ENCODE data around the gene LAG3. TPM values are rescaled to one million over a fixed set of nuclear protein-coding genes. Genes with fewer than 3 reads are reported as not detected.

Gene LAG3
- total RNA-seq, 1 experiment from 2014 or later, result 0.16 TPM

- no peaks in the 10 kb centered on the region for H3K9me3 ChIP-seq (replicated peaks)
- H3K36me3 ChIP-seq, result no peaks in the 10 kb centered on the region; the same call in 1 of the 2 replicates
- H3K4me1 ChIP-seq, result peaks cover 18% of the 10 kb centered on the region
- no peak overlapping the region for H3K4me3 ChIP-seq
- DNase-seq, result peak; percentile 84 to 92
- H3K27ac ChIP-seq, result no peak overlapping the region
- H3K27me3 ChIP-seq, result peaks cover 4% of the 10 kb centered on the region; the same call in 1 of the 2 replicates
These were observed 53.2 kb downstream of the LAG3 start for GRCh38 chr12:6825398-6826124.

DNA sequence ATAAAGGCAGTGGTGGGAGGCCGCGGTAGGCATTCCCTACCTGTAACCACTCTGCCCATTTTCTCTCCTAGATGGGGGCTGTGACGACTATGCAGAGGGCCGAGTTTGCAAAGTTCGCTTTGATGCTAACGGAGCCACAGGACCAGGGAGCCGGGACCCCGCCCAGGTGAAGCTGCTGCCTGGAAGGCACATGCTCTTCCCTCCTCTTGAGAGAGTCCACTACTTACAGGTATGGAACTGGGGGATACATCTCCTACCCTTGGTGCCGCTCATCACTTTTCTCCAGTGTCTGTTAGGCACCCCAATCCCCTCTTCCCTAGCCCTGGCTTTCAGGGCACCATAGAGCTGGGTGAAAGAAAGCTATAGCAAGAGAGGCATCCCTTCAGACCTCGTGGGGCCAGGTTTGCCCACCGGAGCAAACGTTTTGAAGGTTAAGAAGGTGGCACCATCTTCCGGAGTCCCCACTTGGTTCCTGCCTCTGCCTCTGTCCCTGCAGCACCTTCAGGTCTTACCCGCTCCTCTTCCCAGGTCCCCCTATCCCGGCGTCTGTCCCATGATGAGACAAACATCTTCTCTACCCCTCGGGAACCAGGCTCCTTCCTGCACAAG is 53.9 kb downstream of the LAG3 start:
- Histone ChIP-seq H3K9me3 (replicated peaks) (no peaks in the 10 kb centered on the region), H3K4me1 (peaks cover 11% of the 10 kb centered on the region), H3K27me3 (no peaks in the 10 kb centered on the region), H3K27ac (no peak overlapping the region), H3K4me3 (no peak overlapping the region), H3K36me3 (no peaks in the 10 kb centered on the region; the same call in 1 of the 2 replicates)
- DNase-seq, result no peak

DNA sequence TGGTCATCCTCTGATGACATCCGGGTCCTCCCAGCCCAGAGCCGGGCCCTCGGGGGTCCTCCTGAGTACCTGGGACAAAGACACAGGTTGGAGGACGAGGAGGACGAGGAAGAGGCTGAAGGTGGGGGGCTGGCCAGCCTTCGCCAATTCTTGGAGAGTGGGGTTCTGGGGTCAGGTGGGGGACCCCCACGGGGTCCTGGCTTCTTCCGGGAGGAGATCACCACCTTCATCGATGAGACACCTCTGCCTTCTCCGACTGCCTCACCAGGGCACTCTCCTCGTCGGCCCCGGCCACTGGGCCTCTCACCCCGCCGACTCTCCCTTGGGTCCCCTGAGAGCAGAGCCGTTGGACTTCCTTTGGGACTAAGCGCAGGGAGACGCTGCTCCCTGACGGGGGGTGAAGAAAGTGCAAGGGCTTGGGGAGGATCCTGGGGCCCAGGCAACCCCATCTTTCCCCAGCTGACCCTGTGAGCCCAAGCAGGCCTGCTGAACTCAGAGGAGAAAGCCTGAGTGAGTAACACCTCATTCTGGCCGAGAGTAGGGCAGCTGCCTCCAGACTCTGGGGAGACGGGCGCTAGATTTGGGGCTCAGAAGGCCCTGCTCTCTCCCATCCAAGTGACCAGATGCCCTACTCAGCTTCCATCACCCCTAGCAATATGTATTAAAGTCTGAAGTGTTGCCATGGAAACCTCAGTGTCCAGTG is 54.6 kb downstream of the LAG3 start:
- Histone ChIP-seq H3K36me3 (peaks cover 6% of the 10 kb centered on the region; the same call in 1 of the 2 replicates), H3K9me3 (replicated peaks) (no peaks in the 10 kb centered on the region), H3K27me3 (no peaks in the 10 kb centered on the region), H3K4me3 (no peak overlapping the region), H3K4me1 (peaks cover 10% of the 10 kb centered on the region), H3K27ac (no peak overlapping the region)
- no peak for DNase-seq

DNA sequence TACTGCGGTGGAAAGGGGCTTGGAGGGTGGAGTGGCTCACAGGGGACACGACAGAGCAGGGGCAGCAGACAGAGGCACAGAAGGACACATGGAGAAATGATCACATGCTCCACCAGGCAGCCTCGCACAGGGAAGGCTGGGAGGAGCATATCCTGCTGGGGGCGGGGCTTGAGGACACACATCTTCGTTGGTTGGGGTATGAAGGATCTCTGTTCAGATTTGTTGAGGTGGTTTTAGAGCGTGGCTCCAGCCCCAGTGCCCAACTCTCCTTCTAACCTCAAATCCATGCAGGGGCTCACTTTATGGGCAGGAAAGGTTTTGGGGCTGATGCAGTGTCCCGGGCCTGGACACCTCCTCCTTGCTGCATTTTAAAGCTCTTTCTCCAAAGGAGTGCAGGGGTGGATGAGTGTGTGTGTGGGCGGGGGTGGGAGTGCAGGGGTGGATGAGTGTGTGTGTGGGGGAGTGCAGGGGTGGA is 55.2 kb downstream of the LAG3 start:
- H3K4me3 ChIP-seq, result no peak overlapping the region
- no peak overlapping the region for H3K27ac ChIP-seq
- H3K27me3 ChIP-seq, result no peaks in the 10 kb centered on the region
- peaks cover 12% of the 10 kb centered on the region for H3K36me3 ChIP-seq
- no peaks in the 10 kb centered on the region for H3K9me3 ChIP-seq (replicated peaks)
- H3K4me1 ChIP-seq, result peaks cover 9% of the 10 kb centered on the region
- peak; percentile 91 to 95 for DNase-seq

Other genes with a start within 250 kb of the LAG3 start
- gene GAPDH, start 238.0 kb upstream of the LAG3 start, total RNA-seq (2014; rRNA removed; shearing (Covaris generic)), result 4,776 and 4,843 TPM in 2 replicates
- gene IFFO1, start 216.5 kb upstream of the LAG3 start, total RNA-seq (2014; rRNA removed; shearing (Covaris generic)), result 10.3 and 13.8 TPM in 2 replicates
- 63.8 and 67.7 TPM in 2 replicates for gene NOP2, start 204.2 kb upstream of the LAG3 start, total RNA-seq (2014; rRNA removed; shearing (Covaris generic))
- 300 and 311 TPM in 2 replicates for gene CHD4, start 165.1 kb upstream of the LAG3 start, total RNA-seq (2014; rRNA removed; shearing (Covaris generic))
- gene LPAR5, start 136.6 kb upstream of the LAG3 start, total RNA-seq (2014; rRNA removed; shearing (Covaris generic)), result not detected in 2 replicates
- gene ACRBP, start 125.1 kb upstream of the LAG3 start, total RNA-seq (2014; rRNA removed; shearing (Covaris generic)), result 0.28 TPM in 1 of 2 replicates, not detected in the other
- gene ING4, start 109.4 kb upstream of the LAG3 start, total RNA-seq (2014; rRNA removed; shearing (Covaris generic)), result 25.1 and 28.7 TPM in 2 replicates
- 40.5 and 46.5 TPM in 2 replicates for gene ZNF384, start 83.1 kb upstream of the LAG3 start, total RNA-seq (2014; rRNA removed; shearing (Covaris generic))
- gene PIANP, start 71.7 kb upstream of the LAG3 start, total RNA-seq (2014; rRNA removed; shearing (Covaris generic)), result 0.15 and 0.28 TPM in 2 replicates
- 34.1 and 35.9 TPM in 2 replicates for gene COPS7A, start 48.5 kb upstream of the LAG3 start, total RNA-seq (2014; rRNA removed; shearing (Covaris generic))
- gene MLF2, start 19.4 kb upstream of the LAG3 start, total RNA-seq (2014; rRNA removed; shearing (Covaris generic)), result 161 and 175 TPM in 2 replicates
- 84.2 and 89.9 TPM in 2 replicates for gene PTMS, start 6.2 kb upstream of the LAG3 start, total RNA-seq (2014; rRNA removed; shearing (Covaris generic))
- gene CD4, start 17.0 kb downstream of the LAG3 start, total RNA-seq (2014; rRNA removed; shearing (Covaris generic)), result not detected in 2 replicates
- gene GPR162, start 49.3 kb downstream of the LAG3 start, total RNA-seq (2014; rRNA removed; shearing (Covaris generic)), result 2.2 and 3.5 TPM in 2 replicates
- gene P3H3, start 55.9 kb downstream of the LAG3 start, total RNA-seq (2014; rRNA removed; shearing (Covaris generic)), result 13.7 and 19.3 TPM in 2 replicates
- gene GNB3, start 68.4 kb downstream of the LAG3 start, total RNA-seq (2014; rRNA removed; shearing (Covaris generic)), result 2.2 and 3.2 TPM in 2 replicates
- 96.8 and 104 TPM in 2 replicates for gene CDCA3, start 78.8 kb downstream of the LAG3 start, total RNA-seq (2014; rRNA removed; shearing (Covaris generic))
- 76.7 and 78.0 TPM in 2 replicates for gene USP5, start 79.6 kb downstream of the LAG3 start, total RNA-seq (2014; rRNA removed; shearing (Covaris generic))
- gene TPI1, start 95.0 kb downstream of the LAG3 start, total RNA-seq (2014; rRNA removed; shearing (Covaris generic)), result 1,296 and 1,386 TPM in 2 replicates
- 2.6 and 3.7 TPM in 2 replicates for gene SPSB2, start 100.8 kb downstream of the LAG3 start, total RNA-seq (2014; rRNA removed; shearing (Covaris generic))
- gene LRRC23, start 132.3 kb downstream of the LAG3 start, total RNA-seq (2014; rRNA removed; shearing (Covaris generic)), result 3.6 and 3.8 TPM in 2 replicates
- 1.8 and 2.1 TPM in 2 replicates for gene ENO2, start 142.1 kb downstream of the LAG3 start, total RNA-seq (2014; rRNA removed; shearing (Covaris generic))
- 13.2 and 14.2 TPM in 2 replicates for gene ATN1, start 155.4 kb downstream of the LAG3 start, total RNA-seq (2014; rRNA removed; shearing (Covaris generic))
- gene RNU7-1, start 171.3 kb downstream of the LAG3 start, total RNA-seq (2014; rRNA removed; shearing (Covaris generic)), result not detected in 2 replicates
- 193 and 245 TPM in 2 replicates for gene C12orf57, start 171.5 kb downstream of the LAG3 start, total RNA-seq (2014; rRNA removed; shearing (Covaris generic))
- 0.18 and 0.38 TPM in 2 replicates for gene PTPN6, start 178.8 kb downstream of the LAG3 start, total RNA-seq (2014; rRNA removed; shearing (Covaris generic))
- gene PHB2, start 198.1 kb downstream of the LAG3 start, total RNA-seq (2014; rRNA removed; shearing (Covaris generic)), result 310 and 322 TPM in 2 replicates
- 54.9 and 57.7 TPM in 2 replicates for gene EMG1, start 198.4 kb downstream of the LAG3 start, total RNA-seq (2014; rRNA removed; shearing (Covaris generic))
- 19.6 and 19.9 TPM in 2 replicates for gene LPCAT3, start 246.0 kb downstream of the LAG3 start, total RNA-seq (2014; rRNA removed; shearing (Covaris generic))